Psoas muscle (tissue), 8 donors: ENCODE measurements around the gene GRM5. TPM values are rescaled to one million over a fixed set of nuclear protein-coding genes. Genes with fewer than 3 reads are reported as not detected.

Experiments used
- ATAC-seq, 4 donors: fragments of 200-7000 bp; cut with Tn5 transposase; one replicate each; pipeline ENCODE4 v1.9.1; 2020; ENCODE audit warnings: moderate library complexity in 3 of 4, mild to moderate bottlenecking in 2 of 4
- DNase-seq, 2 donors: peaks; one replicate each; pipeline ENCODE4 v3.0.0-alpha.2; 2020
- H3K27ac ChIP-seq: fragments of 200-600 bp; one replicate; pipeline ENCODE4 v1.8.0; 2022
- H3K27me3 ChIP-seq, 3 donors: fragments of 200-600 bp in 1 of 3; one replicate each; pipeline versions ENCODE4 v1.6.1 to v1.8.0; 2013 to 2022; ENCODE audit warnings: low read length in 2 of 3, mild to moderate bottlenecking in 2 of 3, moderate library complexity in 1 of 3; ENCODE audit not compliant: insufficient read depth in 3 of 3
- H3K36me3 ChIP-seq, 2 donors: fragments of 200-600 bp in 1 of 2; one replicate each; pipeline versions ENCODE4 v1.6.1 to v1.8.0; 2013 to 2022; ENCODE audit warnings: low read depth in 1 of 2, mild to moderate bottlenecking in 1 of 2, moderate library complexity in 1 of 2; ENCODE audit not compliant: insufficient read depth in 1 of 2
- H3K4me1 ChIP-seq: fragments of 200-600 bp; one replicate; pipeline ENCODE4 v1.8.0; 2022
- H3K4me3 ChIP-seq: fragments of 200-600 bp; one replicate; pipeline ENCODE4 v1.8.0; 2022; ENCODE audit warnings: mild to moderate bottlenecking
- H3K9me3 ChIP-seq: fragments of 200-600 bp; one replicate; pipeline ENCODE4 v1.8.0; 2022
- CTCF ChIP-seq: fragments of 200-600 bp; IDR thresholded peaks from one replicate; pipeline ENCODE4 v1.8.0; 2022; ENCODE audit warnings: antibody characterized with exemption
- WGBS, 3 donors: extraction: QIAGEN DNeasy Blood & Tissue Kit; methylation state at CpG; one replicate each; pipeline versions ENCODE4 v1.1.6 to v1.1.7; 2013; 5-methylcytosine and 5-hydroxymethylcytosine counted together
- intact Hi-C, 2 donors: fragments of 100-400 bp; cut with DNase I; formaldehyde crosslinking; loops; one replicate each; pipeline versions ENCODE4 v1.11.0 to v1.14.2; 2022
- polyA plus RNA-seq, 3 donors: library from polyadenylated mRNA; stranded (reverse); fragments of 200-250 nt; gene quantifications; one replicate each; pipeline ENCODE4 v1.2.3, GENCODE V29; 2013
- total RNA-seq, 4 donors: library from RNA; stranded (reverse); fragmentation: NEBNext Ultra II Directional in 2 of 4; extraction: Animal tissue kit (Norgen Biotek cat#: 25700) in 2 of 4; gene quantifications; one replicate each; pipeline versions ENCODE4 v1.2.1 to v1.2.4, GENCODE V29; 2021 to 2023
- donor health status: healthy with polysubstance abuse.
- donor health status: DM: no; HTN: no; CAD: no; lungs with moderate emphysema.
- donor health status: Bipolar disorder and iron deficiency.
- donor health status: healthy.
- donor health status: DM: yes; HTN: yes; CAD: no.
- donor health status: DM: no; HTN: no; CAD: no.
- donor health status: DM: no; HTN: no; CAD: no.
- donor health status: DM: yes; HTN: yes; CAD: no.

Gene GRM5
- total and polyA plus RNA-seq, 7 donors = under 0.01 TPM; not detected in 6

DNA sequence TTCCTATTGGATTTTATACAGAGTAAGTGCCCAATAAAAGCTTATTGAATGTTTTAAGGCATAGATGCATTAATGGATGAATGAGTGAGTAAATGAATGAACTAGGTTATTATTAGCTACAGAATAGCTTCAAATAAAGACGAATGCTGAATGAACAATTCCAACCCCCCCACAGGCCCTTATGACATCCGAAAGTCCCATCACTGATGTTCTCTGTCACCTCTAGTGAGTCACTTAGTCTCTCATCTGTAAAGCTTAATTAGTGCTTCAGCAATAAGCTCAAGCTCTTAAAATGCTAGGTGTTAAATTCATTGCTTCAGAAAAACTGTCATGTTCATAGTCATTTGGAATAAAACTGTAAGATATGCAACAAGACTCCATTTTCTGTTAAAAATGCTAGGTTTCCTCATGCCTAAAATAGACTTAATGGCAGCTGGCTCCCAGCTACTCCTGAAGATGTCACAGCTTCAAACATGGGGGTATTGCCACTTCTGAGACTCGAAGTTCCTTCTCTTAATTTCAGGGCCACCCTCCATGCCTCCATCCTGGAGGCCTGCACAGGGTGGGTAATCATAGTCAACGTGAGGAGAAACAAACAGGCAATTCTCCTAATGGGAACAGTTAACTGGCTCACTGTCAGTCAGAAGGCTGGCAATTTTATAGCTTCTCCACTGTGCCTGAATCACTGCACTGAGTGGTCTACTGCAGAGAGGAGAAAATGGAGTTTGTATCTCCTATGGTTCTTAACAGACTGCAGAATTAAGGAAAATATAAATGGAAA is 373.3 kb downstream of the GRM5 start:
- no peak for TF ChIP-seq CTCF
- no peaks in the 10 kb centered on the region for H3K9me3 ChIP-seq
- H3K4me3 ChIP-seq = no peak overlapping the region
- intact Hi-C loops = no loop called here
- H3K27ac ChIP-seq = no peak overlapping the region
- no peaks in the 10 kb centered on the region for H3K27me3 ChIP-seq
- H3K4me1 ChIP-seq = no peaks in the 10 kb centered on the region
- DNase-seq (no peak), ATAC-seq (no peak)
- no peaks in the 10 kb centered on the region for H3K36me3 ChIP-seq
- WGBS, 3 donors = 62 to 63% (median 62%) methylated on average over 4 of the region's 4 CpGs

- 74 to 78% (median 75%) methylated on average over 6 of the region's 6 CpGs for WGBS, 3 donors
- Histone ChIP-seq H3K27ac (no peak overlapping the region), H3K9me3 (no peaks in the 10 kb centered on the region), H3K4me3 (no peak overlapping the region), H3K36me3 (no peaks in the 10 kb centered on the region), H3K4me1 (no peaks in the 10 kb centered on the region), H3K27me3 (no peaks in the 10 kb centered on the region)
- TF ChIP-seq CTCF = no peak
- no peak for ATAC-seq
- no peak for DNase-seq
- intact Hi-C loops = no loop called here
Measured at GRCh38 chr11:88689548-88690240, 376.1 kb downstream of the GRM5 start.

DNA sequence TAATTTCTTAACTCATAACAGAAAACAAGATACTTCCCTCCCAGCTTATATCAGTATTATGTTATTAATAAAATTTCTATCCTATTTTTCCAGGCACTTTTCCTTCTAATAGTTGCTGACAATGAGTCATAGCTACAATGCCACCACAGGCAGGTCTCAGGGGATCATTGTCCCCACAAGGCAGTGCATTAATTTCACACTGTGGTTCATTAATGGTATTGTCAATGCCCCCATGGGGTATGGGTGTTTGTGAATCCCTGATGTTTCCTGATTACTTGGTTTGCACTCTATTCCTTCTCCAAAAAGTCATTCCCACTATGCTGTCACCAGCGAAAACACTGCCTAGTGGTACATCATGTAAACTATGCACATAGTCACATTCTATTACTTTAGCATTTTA is 382.8 kb downstream of the GRM5 start:
- intact Hi-C loops = no loop called here
- no peaks in the 10 kb centered on the region for H3K36me3 ChIP-seq
- ATAC-seq = no peak
- no peak overlapping the region for H3K4me3 ChIP-seq
- no peak overlapping the region for H3K27ac ChIP-seq
- H3K27me3 ChIP-seq = no peaks in the 10 kb centered on the region
- no peaks in the 10 kb centered on the region for H3K9me3 ChIP-seq
- WGBS, 3 donors = 50 to 80% (median 76%) methylated on average over 1 of the region's 1 CpG
- DNase-seq = no peak
- no peak for TF ChIP-seq CTCF
- H3K4me1 ChIP-seq = no peaks in the 10 kb centered on the region

DNA sequence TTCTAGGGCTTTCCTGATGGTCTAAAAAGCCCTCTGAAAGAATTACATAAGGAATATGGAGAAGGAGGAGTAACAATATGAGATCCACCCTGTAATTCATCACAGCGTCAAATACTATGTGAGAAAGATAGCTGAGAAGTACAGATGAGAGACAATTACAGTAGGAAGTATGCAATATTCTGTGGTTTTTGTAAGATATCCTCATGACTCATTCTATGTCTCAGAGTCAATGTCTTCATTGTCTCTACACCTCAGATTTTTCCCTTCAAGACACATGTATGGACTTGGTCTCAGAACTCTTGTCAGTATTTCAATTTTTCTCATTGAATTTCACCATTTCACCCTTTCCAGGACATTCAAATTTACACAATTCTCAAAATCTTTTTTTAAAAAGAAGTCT is 385.0 kb downstream of the GRM5 start:
- no peaks in the 10 kb centered on the region for H3K4me1 ChIP-seq
- DNase-seq (no peak), ATAC-seq (no peak)
- no peaks in the 10 kb centered on the region for H3K27me3 ChIP-seq
- TF ChIP-seq CTCF = no peak
- no peak overlapping the region for H3K4me3 ChIP-seq
- no peaks in the 10 kb centered on the region for H3K9me3 ChIP-seq
- WGBS, 3 donors = 93 to 100% (median 97%) methylated on average over 1 of the region's 1 CpG
- intact Hi-C loops = no loop called here
- no peak overlapping the region for H3K27ac ChIP-seq
- H3K36me3 ChIP-seq = no peaks in the 10 kb centered on the region
